Measurements from ENCODE around the gene TP73.

The TP73 gene

DNA sequence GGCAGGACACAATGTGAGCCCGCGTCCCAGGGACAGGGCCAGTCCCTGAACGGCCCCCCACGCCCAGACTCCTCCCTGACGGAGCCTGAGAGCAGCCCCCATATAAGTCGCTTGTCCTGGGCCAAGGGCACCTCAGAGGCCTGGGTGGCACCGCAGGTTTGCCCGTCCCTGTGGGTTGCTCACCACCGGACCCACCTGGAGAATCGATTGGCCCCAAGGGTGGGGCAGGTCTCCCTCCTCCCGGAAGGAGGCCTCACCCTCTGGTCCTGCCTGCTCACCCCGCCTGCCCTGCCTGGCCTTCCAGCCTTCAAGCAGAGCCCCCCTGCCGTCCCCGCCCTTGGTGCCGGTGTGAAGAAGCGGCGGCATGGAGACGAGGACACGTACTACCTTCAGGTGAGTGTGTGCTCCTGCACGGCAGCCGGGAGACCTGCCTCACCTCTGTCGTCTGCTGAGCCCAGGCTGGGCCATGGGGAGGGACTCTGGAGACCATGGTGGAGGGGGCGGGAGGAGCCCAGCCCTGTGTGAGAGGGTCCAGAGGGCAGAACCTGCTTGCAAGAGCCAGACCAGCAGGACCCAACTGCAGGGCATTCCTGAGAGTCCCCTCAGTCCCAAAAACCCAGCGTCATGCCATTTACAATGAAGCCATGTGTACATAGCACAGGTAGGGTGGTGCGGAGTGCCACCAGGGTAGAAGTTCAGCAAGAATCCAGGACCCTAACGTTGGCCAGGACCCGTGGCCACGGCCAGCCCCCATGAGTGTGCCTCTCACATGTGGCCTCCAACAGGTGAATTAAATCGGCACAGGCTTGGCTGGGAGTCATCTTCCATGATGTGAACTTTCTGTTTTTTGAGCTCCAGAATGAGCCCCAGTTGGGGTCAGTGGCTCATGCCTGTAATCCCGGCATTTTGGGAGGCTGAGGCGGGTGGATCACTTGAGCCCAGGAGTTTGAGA is 75.8 kb downstream of the TP73 start:
- Histone ChIP-seq H3K9ac (ENCODE audit: low read depth in 1 of 2, low read length in 2 of 2) (no peak overlapping the region), H3K27ac (ENCODE audit: low read depth in 2 of 2, low read length in 2 of 2) (no peak overlapping the region), H3K36me3 (ENCODE audit: control insufficient read depth in 2 of 2, insufficient read depth in 2 of 2, low read length in 2 of 2) (no peaks in the 10 kb centered on the region), H3K4me3 (ENCODE audit: low read length in 2 of 2) (no peak overlapping the region), H3K27me3 (ENCODE audit: control insufficient read depth in 2 of 2, insufficient read depth in 2 of 2, low read length in 2 of 2) (peaks cover 0 to 2% of the 10 kb centered on the region in 2 donors), H3K9me3 (ENCODE audit: control insufficient read depth in 2 of 2, low read length in 2 of 2) (no peaks in the 10 kb centered on the region), H3K4me1 (ENCODE audit: control insufficient read depth in 2 of 2, insufficient read depth in 2 of 2, low read length in 2 of 2) (no peaks in the 10 kb centered on the region)

DNA sequence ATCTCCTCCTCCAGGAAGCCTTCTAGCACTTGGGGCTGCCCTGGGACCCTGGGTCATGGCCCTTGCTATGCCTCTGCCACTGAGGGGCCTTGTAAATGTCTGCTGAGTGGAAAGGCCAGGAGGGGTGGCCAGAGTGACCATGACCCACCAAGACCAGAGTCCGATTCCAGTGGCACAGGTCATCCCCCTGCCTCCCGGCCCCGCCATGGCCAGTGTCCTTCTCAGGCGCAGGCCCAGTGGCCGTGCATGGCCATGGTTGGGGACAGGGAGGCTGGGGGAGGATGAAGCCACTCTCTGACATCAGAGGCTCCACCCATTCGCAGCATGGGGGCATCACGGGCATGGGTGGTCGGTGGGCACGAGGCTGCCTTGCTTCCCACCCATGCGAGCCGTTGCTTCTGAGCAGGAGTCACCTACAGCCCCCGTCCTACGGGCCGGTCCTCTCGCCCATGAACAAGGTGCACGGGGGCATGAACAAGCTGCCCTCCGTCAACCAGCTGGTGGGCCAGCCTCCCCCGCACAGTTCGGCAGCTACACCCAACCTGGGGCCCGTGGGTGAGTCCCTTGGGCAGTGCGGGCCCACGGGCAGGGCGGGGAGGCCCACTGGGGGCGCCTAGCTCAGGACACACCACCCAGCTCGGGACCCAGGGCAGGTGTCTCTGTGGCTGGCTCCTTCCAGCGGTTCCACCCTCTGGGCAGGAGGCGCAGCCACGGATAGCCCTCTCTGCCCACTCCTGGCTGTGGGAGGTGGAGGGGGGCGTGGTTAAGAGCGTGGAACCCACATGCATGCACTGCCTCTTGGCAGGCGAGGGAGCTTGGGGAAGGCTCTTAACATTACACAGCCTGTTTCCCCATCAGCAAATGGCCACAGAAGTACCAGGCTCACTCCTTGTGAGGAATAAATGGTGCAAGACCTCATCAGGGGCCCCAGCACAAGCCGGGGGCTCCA is 77.6 kb downstream of the TP73 start:
- Histone ChIP-seq H3K9ac (ENCODE audit: low read depth in 1 of 2, low read length in 2 of 2) (no peak overlapping the region), H3K9me3 (ENCODE audit: control insufficient read depth in 2 of 2, low read length in 2 of 2) (no peaks in the 10 kb centered on the region), H3K36me3 (ENCODE audit: control insufficient read depth in 2 of 2, insufficient read depth in 2 of 2, low read length in 2 of 2) (no peaks in the 10 kb centered on the region), H3K4me3 (ENCODE audit: low read length in 2 of 2) (no peak overlapping the region), H3K27ac (ENCODE audit: low read depth in 2 of 2, low read length in 2 of 2) (no peak overlapping the region), H3K4me1 (ENCODE audit: control insufficient read depth in 2 of 2, insufficient read depth in 2 of 2, low read length in 2 of 2) (no peaks in the 10 kb centered on the region), H3K27me3 (ENCODE audit: control insufficient read depth in 2 of 2, insufficient read depth in 2 of 2, low read length in 2 of 2) (peaks cover 0 to 2% of the 10 kb centered on the region in 2 donors)

DNA sequence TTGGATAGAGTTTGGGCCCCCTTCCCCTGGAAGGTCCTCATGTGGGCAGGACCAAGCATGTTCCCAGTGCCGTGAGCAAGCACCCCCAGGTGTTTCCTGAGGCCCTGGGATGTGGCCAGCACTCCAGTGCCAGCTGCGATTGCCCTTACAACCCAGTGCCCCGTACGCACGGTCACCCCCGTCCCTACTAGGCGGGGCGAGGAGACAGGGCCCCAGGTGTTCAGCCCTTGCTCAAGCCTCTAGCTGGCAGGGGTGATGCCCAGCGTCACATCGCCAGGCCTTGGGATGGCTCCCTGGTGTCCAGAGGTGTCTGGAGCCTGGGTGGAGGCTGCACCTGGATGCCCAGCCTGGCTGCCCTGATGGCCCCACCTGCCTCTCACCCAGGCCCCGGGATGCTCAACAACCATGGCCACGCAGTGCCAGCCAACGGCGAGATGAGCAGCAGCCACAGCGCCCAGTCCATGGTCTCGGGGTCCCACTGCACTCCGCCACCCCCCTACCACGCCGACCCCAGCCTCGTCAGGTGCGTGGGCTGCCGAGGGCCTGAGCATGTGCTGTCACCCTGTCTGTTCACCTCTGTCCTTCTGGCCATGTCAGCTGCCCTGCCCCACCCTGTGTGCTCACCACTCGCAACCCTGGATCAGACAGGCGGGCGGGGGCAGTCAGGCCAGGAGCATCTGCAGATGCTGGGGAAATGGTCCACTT is 78.4 kb downstream of the TP73 start:
- Histone ChIP-seq H3K4me3 (ENCODE audit: low read length in 2 of 2) (no peak overlapping the region), H3K27me3 (ENCODE audit: control insufficient read depth in 2 of 2, insufficient read depth in 2 of 2, low read length in 2 of 2) (peaks cover 0 to 2% of the 10 kb centered on the region in 2 donors), H3K36me3 (ENCODE audit: control insufficient read depth in 2 of 2, insufficient read depth in 2 of 2, low read length in 2 of 2) (no peaks in the 10 kb centered on the region), H3K9me3 (ENCODE audit: control insufficient read depth in 2 of 2, low read length in 2 of 2) (no peaks in the 10 kb centered on the region), H3K27ac (ENCODE audit: low read depth in 2 of 2, low read length in 2 of 2) (no peak overlapping the region), H3K4me1 (ENCODE audit: control insufficient read depth in 2 of 2, insufficient read depth in 2 of 2, low read length in 2 of 2) (no peaks in the 10 kb centered on the region), H3K9ac (ENCODE audit: low read depth in 1 of 2, low read length in 2 of 2) (no peak overlapping the region)

DNA sequence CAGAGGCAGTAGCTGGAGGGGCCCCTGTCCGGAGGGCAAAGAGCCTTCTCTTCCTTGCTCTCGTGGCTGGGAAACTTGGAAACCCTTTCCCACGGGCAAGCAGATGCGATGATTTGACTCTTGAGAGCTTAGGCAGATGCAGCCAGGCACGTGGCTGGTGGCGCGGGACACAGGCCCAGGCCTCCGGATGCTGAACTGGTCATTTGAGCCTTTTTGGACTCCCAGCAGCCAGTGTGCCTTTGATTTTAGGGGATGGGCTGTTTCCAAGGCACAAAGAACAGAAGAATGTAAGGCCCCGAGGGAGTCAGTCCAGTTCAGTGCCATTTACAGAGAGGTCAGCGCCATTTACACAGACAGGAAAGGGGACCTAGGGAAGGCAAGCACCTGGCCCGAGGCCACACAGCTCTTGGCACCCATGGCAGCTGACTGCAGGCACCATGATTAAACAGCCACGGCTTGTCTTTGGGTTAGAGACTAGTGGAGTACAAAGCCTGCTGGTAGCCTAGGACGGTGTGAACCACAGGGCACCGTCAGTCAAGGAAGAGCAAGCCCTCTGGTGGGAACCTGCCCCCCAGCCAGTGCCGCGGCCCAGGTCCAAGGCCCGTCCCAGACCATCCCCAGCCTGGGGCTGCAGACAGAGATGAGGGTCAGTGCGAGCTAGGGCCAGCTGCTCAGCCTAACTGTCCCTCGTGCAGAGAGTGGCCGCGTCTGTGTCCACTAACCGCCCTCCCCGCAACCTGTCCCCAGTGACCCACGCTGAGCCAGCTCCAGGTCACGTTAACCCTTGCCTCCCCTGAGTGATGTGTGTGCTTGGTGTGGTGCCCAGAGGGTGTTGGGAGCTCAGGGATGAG is 79.5 kb downstream of the TP73 start:
- H3K4me1 ChIP-seq (ENCODE audit: control insufficient read depth in 2 of 2, insufficient read depth in 2 of 2, low read length in 2 of 2): no peaks in the 10 kb centered on the region
- H3K9me3 ChIP-seq (ENCODE audit: control insufficient read depth in 2 of 2, low read length in 2 of 2): no peaks in the 10 kb centered on the region
- H3K27me3 ChIP-seq (ENCODE audit: control insufficient read depth in 2 of 2, insufficient read depth in 2 of 2, low read length in 2 of 2): peaks cover 0 to 2% of the 10 kb centered on the region in 2 donors
- H3K4me3 ChIP-seq (ENCODE audit: low read length in 2 of 2): no peak overlapping the region
- H3K9ac ChIP-seq (ENCODE audit: low read depth in 1 of 2, low read length in 2 of 2): no peak overlapping the region
- no peak overlapping the region for H3K27ac ChIP-seq (ENCODE audit: low read depth in 2 of 2, low read length in 2 of 2)
- no peaks in the 10 kb centered on the region for H3K36me3 ChIP-seq (ENCODE audit: control insufficient read depth in 2 of 2, insufficient read depth in 2 of 2, low read length in 2 of 2)

DNA sequence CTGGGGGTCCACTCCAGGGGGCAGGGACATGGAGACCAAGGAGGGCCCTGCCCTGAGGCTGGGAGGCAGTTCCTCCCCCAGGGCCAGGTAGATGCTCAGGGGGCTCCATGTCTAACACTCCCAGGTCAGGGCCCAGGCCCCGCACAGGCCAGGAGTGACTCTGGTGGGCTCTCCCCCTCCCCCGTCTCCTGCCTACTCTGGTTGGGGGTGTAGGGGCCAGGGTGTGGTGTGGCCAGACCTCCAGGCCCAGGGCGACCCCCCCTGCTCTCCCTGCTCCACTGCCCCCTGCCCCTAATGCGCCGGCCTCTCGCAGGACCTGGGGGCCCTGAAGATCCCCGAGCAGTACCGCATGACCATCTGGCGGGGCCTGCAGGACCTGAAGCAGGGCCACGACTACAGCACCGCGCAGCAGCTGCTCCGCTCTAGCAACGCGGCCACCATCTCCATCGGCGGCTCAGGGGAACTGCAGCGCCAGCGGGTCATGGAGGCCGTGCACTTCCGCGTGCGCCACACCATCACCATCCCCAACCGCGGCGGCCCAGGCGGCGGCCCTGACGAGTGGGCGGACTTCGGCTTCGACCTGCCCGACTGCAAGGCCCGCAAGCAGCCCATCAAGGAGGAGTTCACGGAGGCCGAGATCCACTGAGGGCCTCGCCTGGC is 80.2 kb downstream of the TP73 start:
- Histone ChIP-seq H3K27me3 (ENCODE audit: control insufficient read depth in 2 of 2, insufficient read depth in 2 of 2, low read length in 2 of 2) (peaks cover 0 to 2% of the 10 kb centered on the region in 2 donors), H3K36me3 (ENCODE audit: control insufficient read depth in 2 of 2, insufficient read depth in 2 of 2, low read length in 2 of 2) (no peaks in the 10 kb centered on the region), H3K27ac (ENCODE audit: low read depth in 2 of 2, low read length in 2 of 2) (no peak overlapping the region), H3K4me3 (ENCODE audit: low read length in 2 of 2) (no peak overlapping the region), H3K4me1 (ENCODE audit: control insufficient read depth in 2 of 2, insufficient read depth in 2 of 2, low read length in 2 of 2) (no peaks in the 10 kb centered on the region), H3K9ac (ENCODE audit: low read depth in 1 of 2, low read length in 2 of 2) (no peak overlapping the region), H3K9me3 (ENCODE audit: control insufficient read depth in 2 of 2, low read length in 2 of 2) (no peaks in the 10 kb centered on the region)

DNA sequence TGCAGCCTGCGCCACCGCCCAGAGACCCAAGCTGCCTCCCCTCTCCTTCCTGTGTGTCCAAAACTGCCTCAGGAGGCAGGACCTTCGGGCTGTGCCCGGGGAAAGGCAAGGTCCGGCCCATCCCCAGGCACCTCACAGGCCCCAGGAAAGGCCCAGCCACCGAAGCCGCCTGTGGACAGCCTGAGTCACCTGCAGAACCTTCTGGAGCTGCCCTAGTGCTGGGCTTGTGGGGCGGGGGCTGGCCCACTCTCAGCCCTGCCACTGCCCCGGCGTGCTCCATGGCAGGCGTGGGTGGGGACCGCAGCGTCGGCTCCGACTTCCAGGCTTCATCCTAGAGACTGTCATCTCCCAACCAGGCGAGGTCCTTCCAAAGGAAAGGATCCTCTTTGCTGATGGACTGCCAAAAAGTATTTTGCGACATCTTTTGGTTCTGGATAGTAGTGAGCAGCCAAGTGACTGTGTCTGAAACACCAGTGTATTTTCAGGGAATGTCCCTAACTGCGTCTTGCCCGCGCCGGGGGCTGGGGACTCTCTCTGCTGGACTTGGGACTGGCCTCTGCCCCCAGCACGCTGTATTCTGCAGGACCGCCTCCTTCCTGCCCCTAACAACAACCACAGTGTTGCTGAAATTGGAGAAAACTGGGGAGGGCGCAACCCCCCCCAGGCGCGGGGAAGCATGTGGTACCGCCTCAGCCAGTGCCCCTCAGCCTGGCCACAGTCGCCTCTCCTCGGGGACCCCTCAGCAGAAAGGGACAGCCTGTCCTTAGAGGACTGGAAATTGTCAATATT is 81.0 kb downstream of the TP73 start:
- Histone ChIP-seq H3K27ac (ENCODE audit: low read depth in 2 of 2, low read length in 2 of 2) (no peak overlapping the region), H3K36me3 (ENCODE audit: control insufficient read depth in 2 of 2, insufficient read depth in 2 of 2, low read length in 2 of 2) (no peaks in the 10 kb centered on the region), H3K27me3 (ENCODE audit: control insufficient read depth in 2 of 2, insufficient read depth in 2 of 2, low read length in 2 of 2) (peaks cover 0 to 1% of the 10 kb centered on the region in 2 donors), H3K4me3 (ENCODE audit: low read length in 2 of 2) (no peak overlapping the region), H3K9ac (ENCODE audit: low read depth in 1 of 2, low read length in 2 of 2) (no peak overlapping the region), H3K4me1 (ENCODE audit: control insufficient read depth in 2 of 2, insufficient read depth in 2 of 2, low read length in 2 of 2) (no peaks in the 10 kb centered on the region), H3K9me3 (ENCODE audit: control insufficient read depth in 2 of 2, low read length in 2 of 2) (no peaks in the 10 kb centered on the region)

DNA sequence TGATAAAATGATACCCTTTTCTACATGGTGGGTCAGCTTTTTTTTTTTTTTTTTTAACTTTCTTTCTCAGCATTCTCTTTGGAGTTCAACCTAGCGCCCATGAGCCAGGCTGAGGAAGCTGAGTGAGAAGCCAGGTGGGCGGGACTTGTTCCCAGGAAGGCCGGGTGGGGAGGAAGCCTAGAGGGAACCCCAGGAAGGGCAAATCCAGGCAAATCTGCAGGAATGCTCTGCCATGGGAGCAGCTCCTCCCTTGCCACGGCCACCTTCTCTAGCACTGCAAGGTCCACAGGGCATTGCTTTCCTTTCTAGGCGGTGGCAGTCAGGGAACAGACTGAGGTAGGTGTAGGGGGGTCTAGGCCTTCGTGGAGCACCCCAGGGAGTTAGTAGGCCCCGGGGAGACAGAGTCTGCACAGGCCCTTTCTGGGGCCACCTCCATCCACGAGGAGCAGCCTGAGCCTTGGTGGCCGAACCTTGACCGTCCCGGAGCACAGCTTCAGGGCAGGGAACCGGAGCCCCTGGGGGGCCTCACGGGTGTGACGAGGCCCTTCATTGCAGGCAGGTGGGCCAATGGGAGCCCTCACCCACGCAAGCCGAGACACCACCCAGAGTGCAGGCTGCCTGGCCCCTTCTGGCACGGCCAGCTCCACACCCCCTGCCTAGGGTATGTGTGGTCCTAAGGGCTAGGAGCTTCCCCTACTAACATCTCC is 81.7 kb downstream of the TP73 start:
- H3K4me1 ChIP-seq (ENCODE audit: control insufficient read depth in 2 of 2, insufficient read depth in 2 of 2, low read length in 2 of 2): no peaks in the 10 kb centered on the region
- no peaks in the 10 kb centered on the region for H3K27me3 ChIP-seq (ENCODE audit: control insufficient read depth in 2 of 2, insufficient read depth in 2 of 2, low read length in 2 of 2)
- H3K9ac ChIP-seq (ENCODE audit: low read depth in 1 of 2, low read length in 2 of 2): no peak overlapping the region
- no peaks in the 10 kb centered on the region for H3K9me3 ChIP-seq (ENCODE audit: control insufficient read depth in 2 of 2, low read length in 2 of 2)
- no peak overlapping the region for H3K4me3 ChIP-seq (ENCODE audit: low read length in 2 of 2)
- H3K36me3 ChIP-seq (ENCODE audit: control insufficient read depth in 2 of 2, insufficient read depth in 2 of 2, low read length in 2 of 2): peaks cover 0 to 4% of the 10 kb centered on the region in 2 donors
- no peak overlapping the region for H3K27ac ChIP-seq (ENCODE audit: low read depth in 2 of 2, low read length in 2 of 2)

DNA sequence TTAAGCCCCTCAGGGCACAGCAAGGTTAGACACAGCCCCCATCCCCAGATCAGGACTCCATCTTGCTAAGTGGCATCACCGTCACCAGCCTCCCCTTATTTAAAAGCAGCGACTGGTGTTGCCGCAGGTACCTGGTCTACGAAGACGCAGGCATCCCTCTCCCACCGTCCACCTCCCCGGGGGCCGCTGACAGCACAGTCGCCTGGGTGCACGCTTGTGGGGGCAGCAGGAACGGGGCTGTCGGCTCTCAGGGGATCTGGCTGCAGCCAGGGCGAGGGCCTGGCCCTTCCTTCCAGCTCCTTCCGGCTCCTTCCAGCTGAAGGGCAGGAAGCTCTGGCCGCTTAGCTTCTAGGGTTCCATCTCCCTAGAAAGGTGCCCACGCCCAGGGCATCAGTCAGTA is 82.3 kb downstream of the TP73 start:
- no peak overlapping the region for H3K4me3 ChIP-seq (ENCODE audit: low read length in 2 of 2)
- H3K27ac ChIP-seq (ENCODE audit: low read depth in 2 of 2, low read length in 2 of 2): no peak overlapping the region
- H3K27me3 ChIP-seq (ENCODE audit: control insufficient read depth in 2 of 2, insufficient read depth in 2 of 2, low read length in 2 of 2): no peaks in the 10 kb centered on the region
- H3K4me1 ChIP-seq (ENCODE audit: control insufficient read depth in 2 of 2, insufficient read depth in 2 of 2, low read length in 2 of 2): no peaks in the 10 kb centered on the region
- peaks cover 0 to 5% of the 10 kb centered on the region in 2 donors for H3K36me3 ChIP-seq (ENCODE audit: control insufficient read depth in 2 of 2, insufficient read depth in 2 of 2, low read length in 2 of 2)
- no peaks in the 10 kb centered on the region for H3K9me3 ChIP-seq (ENCODE audit: control insufficient read depth in 2 of 2, low read length in 2 of 2)
- no peak overlapping the region for H3K9ac ChIP-seq (ENCODE audit: low read depth in 1 of 2, low read length in 2 of 2)

All from mucosa of rectum (tissue), 2 donors.